K562 (cell line): ENCODE measurements around the gene PRM1. TPM values are rescaled to one million over a fixed set of nuclear protein-coding genes. Genes with fewer than 3 reads are reported as not detected.

ENCODE experiments used
- ATAC-seq: fragments of 200-7000 bp; cut with Tn5 transposase; 3 replicates; pipeline ENCODE4 v1.9.1; 2020; ENCODE audit warnings: moderate library complexity
- BruUV-seq: library from RNA; stranded (reverse); fragments of 400-500 nt; replicated peaks from 2 replicates; lab custom pipeline; 2021; lab: Mats Ljungman, UMichigan
- CTCF ChIA-PET: fragments of 300-600 bp; formaldehyde crosslinking; extraction: SDS; loops from one replicate; lab custom pipeline; 2021; ENCODE audit warnings: low intra/inter-chr PET ratio; lab: Yijun Ruan, JAX
- POLR2A ChIA-PET: fragments of 300-600, 350-650 bp; sonication (Branson Sonifier 250); formaldehyde crosslinking; extraction: SDS; loops from one replicate; lab custom pipeline; 2021; ENCODE audit warnings: antibody characterized with exemption, inconsistent platforms; lab: Yijun Ruan, JAX
- DNase-seq, 4 experiments: peaks; one replicate each; pipeline versions ENCODE4 v3.0.0 to v3.0.0-alpha.2; 2011 to 2018; ENCODE audit warnings: low spot score in 3 of 4, mixed read lengths in 3 of 4; ENCODE audit errors: extremely low read depth in 1 of 4
- FAIRE-seq: peaks from 2 replicates; lab custom pipeline; 2011; peaks lifted over from hg19 to GRCh38; lab: Jason Lieb, UNC
- H2AFZ ChIP-seq: 2 replicates; pipeline ENCODE4 v1.6.0; 2011; ENCODE audit warnings: low read depth, low read length, control low read depth, inconsistent platforms
- H3K27ac ChIP-seq: fragments of 200-600 bp; 3 replicates; pipeline ENCODE4 v1.8.0; 2011; ENCODE audit warnings: low read depth, mild to moderate bottlenecking, control low read depth, inconsistent platforms, low read length, moderate library complexity, mixed read lengths; ENCODE audit errors: extremely low read depth
- H3K27me3 ChIP-seq, 2 experiments: fragments of 300-600 bp in 1 of 2; 2 replicates in 1 of 2; 3 replicates in 1 of 2; pipeline versions ENCODE4 v1.6.0 to v1.8.0; 2011; ENCODE audit warnings: inconsistent platforms in 2 of 2, low read length in 2 of 2, mild to moderate bottlenecking in 1 of 2, mixed read lengths in 1 of 2, moderate library complexity in 1 of 2; ENCODE audit not compliant: control insufficient read depth in 2 of 2, insufficient read depth in 2 of 2
- H3K36me3 ChIP-seq: fragments of 300-600 bp; 3 replicates; pipeline ENCODE4 v1.8.0; 2011; ENCODE audit warnings: mild to moderate bottlenecking, low read length, inconsistent platforms; ENCODE audit not compliant: control insufficient read depth, insufficient read depth
- H3K4me1 ChIP-seq, 2 experiments: fragments of 200-600 bp in 1 of 2; replicated peaks in 1 of 2; 2 replicates in 1 of 2; 3 replicates in 1 of 2; pipeline versions ENCODE4 v1.5.1 to v1.8.0; 2011; ENCODE audit warnings: inconsistent platforms in 2 of 2, low read length in 2 of 2, mild to moderate bottlenecking in 1 of 2, mixed read lengths in 1 of 2, moderate library complexity in 1 of 2; ENCODE audit not compliant: control insufficient read depth in 2 of 2, insufficient read depth in 2 of 2
- H3K4me2 ChIP-seq: 2 replicates; pipeline ENCODE4 v1.6.1; 2011; ENCODE audit warnings: low read length, control low read depth, inconsistent platforms, mixed read lengths; ENCODE audit not compliant: insufficient read depth
- H3K4me3 ChIP-seq: fragments of 200-600 bp; sonication (generic), shearing (Covaris generic); 2 replicates; pipeline ENCODE4 v1.5.1; 2016; ENCODE audit warnings: control low read depth, inconsistent platforms
- H3K79me2 ChIP-seq: fragments of 200-600 bp; 3 replicates; pipeline ENCODE4 v1.8.0; 2011; ENCODE audit warnings: low read length, inconsistent platforms; ENCODE audit not compliant: control insufficient read depth, insufficient read depth
- H3K9ac ChIP-seq, 2 experiments: 2 replicates each; pipeline versions ENCODE4 v1.6.0 to v1.6.1; 2011; ENCODE audit warnings: low read depth in 2 of 2, low read length in 2 of 2, control low read depth in 1 of 2, inconsistent platforms in 1 of 2, mild to moderate bottlenecking in 1 of 2, mixed read lengths in 1 of 2; ENCODE audit not compliant: insufficient read depth in 1 of 2
- H3K9me1 ChIP-seq: one replicate; pipeline ENCODE4 v1.6.0; 2011; ENCODE audit warnings: inconsistent platforms, mild to moderate bottlenecking, low read length, moderate library complexity; ENCODE audit not compliant: control insufficient read depth, insufficient read depth
- H3K9me3 ChIP-seq: replicated peaks from 2 replicates; pipeline ENCODE4 v1.5.1; 2011; ENCODE audit warnings: low read depth, low read length, inconsistent platforms; ENCODE audit not compliant: control insufficient read depth, insufficient read depth
- H4K20me1 ChIP-seq: replicated peaks from 2 replicates; pipeline ENCODE4 v1.6.1; 2011; ENCODE audit warnings: low read length, inconsistent platforms, mixed read lengths; ENCODE audit not compliant: control insufficient read depth, insufficient read depth
- CCNT2 ChIP-seq: IDR thresholded peaks from 2 replicates; pipeline ENCODE4 v1.6.1; 2011; ENCODE audit warnings: borderline replicate concordance, low read depth, mild to moderate bottlenecking, moderate library complexity, mixed read lengths, low read length; ENCODE audit not compliant: insufficient read length; ENCODE audit errors: extremely low read depth
- CREM ChIP-seq: IDR thresholded peaks from 2 replicates; pipeline ENCODE4 v1.6.1; 2014; ENCODE audit warnings: antibody characterized with exemption, low read depth
- DEAF1 ChIP-seq: fragments of 450-650 bp; formaldehyde crosslinking; IDR thresholded peaks from 2 replicates; pipeline ENCODE4 v1.4.0; 2020; ENCODE audit warnings: mild to moderate bottlenecking, moderate library complexity
- TEAD4 ChIP-seq, 2 experiments: sonication (generic) in 1 of 2; formaldehyde crosslinking in 1 of 2; IDR thresholded peaks; 2 replicates each; pipeline versions ENCODE4 v1.6.1 to v1.8.0; 2012 to 2022; ENCODE audit warnings: borderline replicate concordance in 1 of 2, inconsistent platforms in 1 of 2, low read length in 1 of 2, mild to moderate bottlenecking in 1 of 2, missing genetic modification reagents in 1 of 2
- ZNF280A ChIP-seq: fragments of 450-650 bp; IDR thresholded peaks from 2 replicates; pipeline ENCODE4 v1.6.1; 2018; ENCODE audit warnings: mild to moderate bottlenecking, low read depth; ENCODE audit not compliant: partially characterized antibody
- ZNF584 ChIP-seq: fragments of 200-800 bp; sonication (Bioruptor generic); IDR thresholded peaks from 2 replicates; pipeline ENCODE4 v1.6.1; 2016; ENCODE audit warnings: low read depth, mild to moderate bottlenecking, missing genetic modification characterization, missing compliant biosample characterization
- WGBS: fragments of 100-300 bp; shearing (Covaris generic); methylation state at CpG from one replicate; pipeline ENCODE4 v1.1.6; 2016; ENCODE audit warnings: low coverage, mixed read lengths; ENCODE audit not compliant: insufficient coverage; ENCODE audit errors: missing lambda C conversion rate; 5-methylcytosine and 5-hydroxymethylcytosine counted together
- in situ Hi-C: fragments of 300-500 bp; cut with MboI; formaldehyde crosslinking; loops from 4 replicates; pipeline ENCODE4 v1.15.0; 2018; ENCODE audit warnings: inconsistent platforms, mixed read lengths
- intact Hi-C: fragments of 100-400 bp; cut with micrococcal nuclease; formaldehyde crosslinking; loops from 2 replicates; pipeline ENCODE4 v1.14.2; 2022
- polyA plus RNA-seq, 8 experiments: library from polyadenylated mRNA; depleted of rRNA in 4 of 8; stranded (reverse) in 5 of 8; unstranded in 3 of 8; fragments of >200 nt; fragmentation: Nextera tagmentation in 2 of 8; fragmentation: Illumina TruSeq in 1 of 8; extraction: Ambion mirVana in 2 of 8; extraction: Trizol in 1 of 8; gene quantifications; 2 replicates each; pipeline versions ENCODE4 v1.2.1 to v1.2.3, GENCODE V29; 2011 to 2014; ENCODE audit warnings: inconsistent platforms in 1 of 8, missing spikeins in 1 of 8
- total RNA-seq, 7 experiments: library from RNA; depleted of rRNA in 6 of 7; stranded (reverse); fragments of >200 nt in 6 of 7; fragmentation: Illumina TruSeq in 2 of 7; extraction: Trizol in 2 of 7; gene quantifications; 2 replicates each; pipeline versions ENCODE4 v1.2.1 to v1.2.3, GENCODE V29; 2011 to 2021; ENCODE audit warnings: low replicate concordance in 1 of 7

Gene PRM1
- total and polyA plus RNA-seq, 9 of the 15 experiments (the other 6 are each of a cell fraction or from before 2014, with no cell fraction given): not detected

DNA sequence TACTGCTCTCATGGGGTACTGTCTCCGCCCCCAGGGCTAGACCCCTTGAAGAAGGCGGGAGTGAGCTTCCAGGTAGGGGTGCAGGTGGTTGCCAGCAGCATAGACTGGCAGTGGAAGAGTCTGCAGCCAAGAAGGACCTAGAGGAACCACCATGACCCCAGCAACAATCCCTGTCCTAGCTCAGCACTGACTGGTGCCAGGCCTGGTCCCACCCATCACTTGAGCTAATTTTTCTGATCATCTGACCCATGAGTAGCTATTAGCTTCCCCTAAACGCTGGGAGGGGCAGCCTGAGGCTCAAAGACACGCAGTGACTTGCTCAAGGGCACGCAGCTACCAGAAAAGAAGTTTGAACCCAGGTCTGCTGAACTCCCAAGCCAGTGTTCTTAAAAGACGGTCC lies 8.6 kb downstream of the PRM1 start (continued):
- TF ChIP-seq CCNT2: no peak
- TF ChIP-seq ZNF584 (CRISPR knock-in tag): no peak
- no peak for TF ChIP-seq ZNF280A

GRCh38 chr16:11271610-11272009 lies 9.5 kb downstream of the PRM1 start:
- TF ChIP-seq TEAD4 (IDR thresholded peaks at IDR 0.05; ENCODE audit: low read length) (no peak), TEAD4 (CRISPR knock-in tag; IDR thresholded peaks at IDR 0.05; ENCODE audit: borderline replicate concordance) (no peak), DEAF1 (CRISPR knock-in tag) (no peak), CREM (no peak)
- BruUV-seq: no TSS peak
- H3K79me2 ChIP-seq: no peaks in the 10 kb centered on the region
- no peak overlapping the region for H3K4me2 ChIP-seq
- DNase-seq: no peak
- no peaks in the 10 kb centered on the region for H3K9me1 ChIP-seq
- no peaks in the 10 kb centered on the region for H3K36me3 ChIP-seq
- intact Hi-C loops (no loop called here), in situ Hi-C loops (no loop called here)
- ChIA-PET CTCF (no interaction called here), POLR2A (interaction anchor here (0.7 to 1.2 kb wide), 2 partner anchors 11 to 454 kb away, joined by 3 to 5 read pairs; no protein-coding TSS in a partner anchor)
- no peak overlapping the region for H3K9ac ChIP-seq
- no peak overlapping the region for H2AFZ ChIP-seq
- no peaks in the 10 kb centered on the region; the same call in 1 of the 2 replicates for H3K9me3 ChIP-seq
- H3K4me3 ChIP-seq: no peak overlapping the region
- no peak for FAIRE-seq
- peaks cover 13 to 31% of the 10 kb centered on the region in 2 experiments; a peak in 4 of 5 replicates for H3K27me3 ChIP-seq
- H4K20me1 ChIP-seq: 0 out of 2 replicates have a peak, but pooled peaks cover 2% of the 10 kb centered on the region
- no peak overlapping the region for H3K27ac ChIP-seq
- WGBS: 57% methylated on average over 10 of the region's 10 CpGs
- ATAC-seq: no peak
- peaks cover 0 to 16% of the 10 kb centered on the region in 2 experiments; a peak in 1 of 5 replicates for H3K4me1 ChIP-seq
